NCI-H2107 treated with DMSO at 0.1 percent for 48 hours (cell line): ENCODE results near the gene NINJ2.

Source experiments
- DNase-seq: peaks from one replicate; lab custom pipeline; 2025; ENCODE audit not compliant: unreplicated experiment; lab: John Stamatoyannopoulos, UW

NINJ2 gene

DNA sequence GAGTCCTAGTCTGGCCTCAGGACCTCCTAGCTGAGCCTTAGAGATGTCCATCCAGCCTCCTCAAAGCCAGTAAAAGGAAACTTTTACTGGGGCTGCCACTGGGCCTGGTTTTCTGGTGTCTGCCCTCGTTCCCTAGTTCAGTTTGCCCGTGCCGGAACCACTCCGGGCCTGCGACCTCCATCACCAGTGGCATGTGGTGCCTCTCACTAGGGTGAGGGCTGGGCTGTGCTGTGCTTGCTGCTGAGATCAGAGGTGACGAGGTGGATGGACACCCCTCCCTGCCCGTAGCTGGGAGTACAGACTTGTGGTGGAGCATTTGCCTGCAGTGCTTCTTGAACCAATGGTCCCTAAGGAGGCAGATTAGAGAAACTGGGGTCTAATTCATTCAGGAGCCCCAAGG, 127.8 kb downstream of the NINJ2 start:
- no peak for DNase-seq

DNA sequence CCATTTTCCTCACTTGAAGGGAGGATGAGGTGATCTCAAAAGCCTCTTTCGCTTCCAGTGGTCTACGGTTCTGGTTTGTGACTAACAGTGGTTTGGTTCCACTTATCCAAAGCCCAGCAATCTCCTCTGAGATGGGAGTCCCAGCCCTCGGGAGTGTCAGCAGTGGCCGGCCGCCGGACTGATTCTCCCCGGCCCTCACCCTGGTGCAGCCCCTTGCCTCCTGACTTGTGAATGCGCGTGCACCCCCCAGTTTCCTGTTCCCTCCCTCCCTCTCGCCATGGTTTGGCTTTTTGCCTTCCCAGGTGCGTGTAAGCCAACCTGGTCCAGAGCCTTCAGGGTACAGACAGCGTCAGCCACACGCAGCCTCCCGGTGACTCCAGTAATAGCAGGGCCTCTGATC, 129.0 kb downstream of the NINJ2 start:
- no peak for DNase-seq

GRCh38 chr12:533718-534117, 129.5 kb downstream of the NINJ2 start:
- DNase-seq: no peak

- DNase-seq: no peak
These were observed 130.2 kb downstream of the NINJ2 start for GRCh38 chr12:532908-533565.

DNA sequence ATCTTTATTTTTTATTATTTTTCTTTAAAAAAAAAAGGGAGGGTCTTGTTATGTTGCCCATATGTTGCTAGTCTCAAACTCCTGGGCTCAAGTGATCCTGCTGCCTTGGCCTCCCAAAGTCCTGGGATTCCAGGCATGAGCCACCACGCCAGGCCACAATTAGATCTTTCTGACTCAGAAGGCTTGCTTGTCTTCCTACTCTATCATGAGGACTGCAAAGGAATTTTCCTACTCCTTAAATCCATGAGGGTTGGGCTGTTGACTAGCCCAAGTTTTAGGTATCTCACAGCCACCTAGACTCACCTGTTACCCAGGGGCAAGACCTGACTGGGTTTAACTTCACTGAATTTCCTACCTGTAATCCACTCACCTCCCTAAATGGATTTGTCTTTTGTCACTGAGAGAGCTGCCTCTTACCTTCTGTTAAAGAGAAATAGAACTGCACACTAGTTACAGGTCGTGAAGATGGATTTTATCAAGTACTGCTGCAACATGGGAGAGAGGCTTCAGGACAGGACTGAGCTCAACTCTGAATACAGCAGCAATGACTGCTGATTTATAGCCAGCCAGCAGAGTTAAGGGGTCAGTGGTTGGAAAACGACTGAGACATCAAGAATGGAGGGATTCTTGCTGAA, 131.2 kb downstream of the NINJ2 start:
- no peak for DNase-seq

DNA sequence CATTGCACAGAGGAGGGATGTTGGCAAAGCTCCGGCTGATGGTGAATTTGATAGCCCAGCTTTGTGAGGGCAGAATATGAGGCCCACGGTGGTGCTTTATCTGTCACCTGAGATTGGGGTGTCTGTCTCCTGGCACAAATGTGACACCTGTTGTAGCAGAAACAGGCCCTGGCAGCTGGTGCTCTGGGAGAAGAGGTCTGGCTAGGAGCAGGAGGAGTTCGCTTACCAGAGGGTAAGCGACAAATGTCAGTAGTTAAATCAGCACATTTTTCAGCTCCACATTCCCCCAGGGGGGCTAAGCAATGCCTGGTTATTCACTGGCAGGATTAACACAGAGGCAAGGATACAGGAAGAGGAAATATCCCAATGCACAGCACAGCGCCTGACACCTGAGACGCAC, 132.4 kb downstream of the NINJ2 start:
- DNase-seq: peak; percentile 79

DNA sequence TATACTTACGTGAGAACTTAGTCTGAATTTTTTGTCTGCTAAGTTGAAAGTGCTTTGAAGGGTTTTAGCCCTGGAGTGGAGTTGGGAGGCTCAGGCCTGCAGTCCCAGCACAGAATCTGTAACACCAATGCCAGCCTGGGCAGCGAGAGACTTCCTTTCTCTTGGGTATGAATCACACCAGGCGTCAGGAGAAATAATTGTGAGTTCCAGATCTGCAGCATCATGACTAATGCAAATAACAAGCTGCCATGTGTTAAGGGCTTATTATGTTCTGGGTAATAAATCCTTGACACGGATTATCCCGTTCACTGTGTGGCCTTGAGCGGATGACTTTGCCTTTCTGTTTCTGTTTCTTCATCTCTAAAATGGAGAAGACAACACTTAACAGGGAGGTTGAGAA, 132.9 kb downstream of the NINJ2 start:
- peak; percentile 63 for DNase-seq

- no peak for DNase-seq
These were observed 135.5 kb downstream of the NINJ2 start for GRCh38 chr12:527729-528128.

- DNase-seq: no peak
These were observed 136.0 kb downstream of the NINJ2 start for GRCh38 chr12:527241-527640.

- DNase-seq: no peak
These were observed 137.2 kb downstream of the NINJ2 start for GRCh38 chr12:526089-526488.

GRCh38 chr12:524167-524951, 138.9 kb downstream of the NINJ2 start:
- DNase-seq: no peak

GRCh38 chr12:522692-523378, 140.4 kb downstream of the NINJ2 start:
- DNase-seq: no peak

DNA sequence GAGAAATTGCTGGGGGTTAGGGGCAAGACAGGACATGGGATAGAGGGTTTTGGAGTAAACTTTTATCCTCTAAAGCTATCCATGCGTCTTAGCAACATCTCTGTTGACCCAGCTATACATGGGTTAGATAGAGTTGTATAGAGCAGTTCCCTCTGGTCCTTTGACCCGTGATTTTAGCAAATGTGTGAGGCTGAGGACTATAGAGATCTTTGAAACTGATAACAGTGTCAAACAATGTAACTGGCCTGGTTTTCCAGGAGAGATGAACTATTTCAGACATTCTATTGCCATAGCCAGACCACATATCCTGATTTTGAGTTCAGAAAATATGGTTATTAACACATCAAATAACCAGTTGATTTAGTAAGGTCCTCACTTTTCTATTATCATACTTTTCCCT, 143.1 kb downstream of the NINJ2 start:
- DNase-seq: no peak

- no peak for DNase-seq
These were observed 145.7 kb downstream of the NINJ2 start for GRCh38 chr12:517538-517937.
